ENCODE results near the gene ABCF2.

DNA sequence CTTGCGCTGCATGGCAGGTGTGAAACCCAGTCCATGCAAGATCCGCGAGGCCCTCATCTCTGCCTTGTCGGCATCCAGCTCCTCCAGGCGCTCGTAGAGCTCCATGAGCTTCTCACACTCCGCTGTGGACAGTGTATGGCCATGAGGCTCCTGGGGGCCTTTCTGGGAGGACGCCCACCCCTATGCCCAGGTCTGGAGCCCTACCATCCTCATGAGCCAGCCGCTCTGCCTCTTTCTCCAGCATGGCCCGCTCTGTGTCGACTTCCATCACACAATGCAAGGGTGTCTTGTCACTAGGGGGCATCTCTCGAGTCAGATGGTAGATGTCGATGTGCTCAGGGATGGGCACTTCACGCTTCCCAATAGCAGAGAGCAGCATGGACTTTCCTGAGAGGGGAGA, 3.3 kb downstream of the ABCF2 start:
- TF ChIP-seq, protein P1, sequence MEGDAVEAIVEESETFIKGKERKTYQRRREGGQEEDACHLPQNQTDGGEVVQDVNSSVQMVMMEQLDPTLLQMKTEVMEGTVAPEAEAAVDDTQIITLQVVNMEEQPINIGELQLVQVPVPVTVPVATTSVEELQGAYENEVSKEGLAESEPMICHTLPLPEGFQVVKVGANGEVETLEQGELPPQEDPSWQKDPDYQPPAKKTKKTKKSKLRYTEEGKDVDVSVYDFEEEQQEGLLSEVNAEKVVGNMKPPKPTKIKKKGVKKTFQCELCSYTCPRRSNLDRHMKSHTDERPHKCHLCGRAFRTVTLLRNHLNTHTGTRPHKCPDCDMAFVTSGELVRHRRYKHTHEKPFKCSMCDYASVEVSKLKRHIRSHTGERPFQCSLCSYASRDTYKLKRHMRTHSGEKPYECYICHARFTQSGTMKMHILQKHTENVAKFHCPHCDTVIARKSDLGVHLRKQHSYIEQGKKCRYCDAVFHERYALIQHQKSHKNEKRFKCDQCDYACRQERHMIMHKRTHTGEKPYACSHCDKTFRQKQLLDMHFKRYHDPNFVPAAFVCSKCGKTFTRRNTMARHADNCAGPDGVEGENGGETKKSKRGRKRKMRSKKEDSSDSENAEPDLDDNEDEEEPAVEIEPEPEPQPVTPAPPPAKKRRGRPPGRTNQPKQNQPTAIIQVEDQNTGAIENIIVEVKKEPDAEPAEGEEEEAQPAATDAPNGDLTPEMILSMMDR (IDR thresholded peaks at IDR 0.05), result no peak
- no peak for TF ChIP-seq POLR2A (IDR thresholded peaks at IDR 0.05)
